ENCODE results near the gene ADAMTS7.

The ADAMTS7 gene

DNA sequence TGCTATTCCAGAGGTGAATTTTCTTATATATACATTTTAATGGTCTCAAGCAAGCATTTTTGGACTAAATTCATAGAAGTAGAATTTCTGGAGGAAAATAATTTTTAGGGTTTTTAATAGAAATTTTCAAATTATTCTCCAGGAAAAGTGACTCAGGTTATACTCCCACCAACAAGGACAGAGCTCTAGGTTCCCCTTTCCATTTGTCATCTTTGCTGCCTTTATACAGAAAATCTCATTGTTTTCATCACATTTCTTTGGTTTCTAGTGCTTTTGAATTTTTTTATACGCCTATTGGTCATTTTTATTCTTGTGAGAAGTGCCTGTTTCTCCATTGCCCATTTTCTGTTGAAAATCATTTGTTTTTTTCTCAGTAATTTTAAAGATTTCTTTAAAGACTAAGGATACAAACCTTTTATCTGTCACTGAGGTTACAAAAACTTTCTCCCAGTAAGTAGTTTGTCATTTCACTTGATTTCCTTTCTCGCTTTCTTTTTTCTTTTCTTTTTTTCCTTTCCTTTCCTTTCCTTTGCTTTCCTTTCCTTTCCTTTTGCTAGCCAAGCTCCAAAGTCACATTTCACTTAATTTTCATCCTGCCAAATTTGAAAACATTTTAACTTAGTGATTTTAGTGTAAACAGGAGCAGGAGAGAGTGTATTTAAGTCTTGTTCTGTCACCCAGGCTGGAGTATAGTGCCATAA lies 93.2 kb downstream of the ADAMTS7 start:
- Mint-ChIP-seq H3K9me3 (ENCODE audit: low read depth) (no peaks in the 10 kb centered on the region), H3K27ac (no peak overlapping the region), H3K4me1 (ENCODE audit: low read depth) (no peaks in the 10 kb centered on the region), H3K36me3 (peaks cover 2% of the 10 kb centered on the region), H3K4me3 (no peak overlapping the region), H3K27me3 (peaks cover 16% of the 10 kb centered on the region)

DNA sequence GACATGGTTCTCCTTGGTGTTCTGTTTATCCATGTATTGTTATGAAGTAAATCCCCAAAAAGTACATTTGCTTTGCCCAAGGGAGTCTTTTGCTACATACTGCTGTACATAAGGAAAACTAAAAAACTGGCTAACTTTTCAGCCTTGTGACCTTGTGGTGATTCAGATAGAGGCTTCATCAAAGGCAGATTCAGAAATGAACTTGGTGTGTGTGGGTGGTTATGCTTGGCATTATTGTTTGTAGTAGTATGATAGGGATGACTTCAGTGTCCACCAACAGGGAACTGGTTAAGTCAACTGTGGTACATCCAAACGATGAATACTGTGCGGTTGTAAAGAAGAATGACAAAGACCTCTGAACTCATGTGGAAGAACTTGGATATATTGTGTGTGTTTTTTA lies 94.6 kb downstream of the ADAMTS7 start:
- Mint-ChIP-seq H3K27me3 (peaks cover 16% of the 10 kb centered on the region), H3K4me3 (no peak overlapping the region), H3K27ac (no peak overlapping the region), H3K4me1 (ENCODE audit: low read depth) (no peaks in the 10 kb centered on the region), H3K9me3 (ENCODE audit: low read depth) (no peaks in the 10 kb centered on the region), H3K36me3 (peaks cover 2% of the 10 kb centered on the region)

DNA sequence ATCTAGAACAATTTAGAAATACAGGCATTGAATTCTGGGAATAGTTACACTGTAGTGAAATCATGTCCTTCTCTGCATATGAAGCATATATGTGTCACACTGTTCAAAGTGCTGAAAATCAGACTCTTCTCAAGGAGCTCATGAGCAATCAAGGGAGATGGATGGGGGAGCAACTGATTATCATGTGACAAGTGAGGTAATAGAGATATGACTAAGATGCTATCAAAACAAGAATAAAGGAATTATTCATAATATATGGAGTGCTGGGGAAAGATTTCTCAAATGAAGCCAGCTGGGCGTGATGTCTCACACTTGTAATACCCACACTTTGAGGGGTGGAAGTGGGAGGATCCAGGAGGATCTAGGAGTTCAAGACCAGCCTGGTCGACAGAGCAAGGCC lies 95.3 kb downstream of the ADAMTS7 start:
- Mint-ChIP-seq H3K27me3 (peaks cover 16% of the 10 kb centered on the region), H3K9me3 (ENCODE audit: low read depth) (no peaks in the 10 kb centered on the region), H3K36me3 (peaks cover 2% of the 10 kb centered on the region), H3K27ac (no peak overlapping the region), H3K4me1 (ENCODE audit: low read depth) (no peaks in the 10 kb centered on the region), H3K4me3 (no peak overlapping the region)

DNA sequence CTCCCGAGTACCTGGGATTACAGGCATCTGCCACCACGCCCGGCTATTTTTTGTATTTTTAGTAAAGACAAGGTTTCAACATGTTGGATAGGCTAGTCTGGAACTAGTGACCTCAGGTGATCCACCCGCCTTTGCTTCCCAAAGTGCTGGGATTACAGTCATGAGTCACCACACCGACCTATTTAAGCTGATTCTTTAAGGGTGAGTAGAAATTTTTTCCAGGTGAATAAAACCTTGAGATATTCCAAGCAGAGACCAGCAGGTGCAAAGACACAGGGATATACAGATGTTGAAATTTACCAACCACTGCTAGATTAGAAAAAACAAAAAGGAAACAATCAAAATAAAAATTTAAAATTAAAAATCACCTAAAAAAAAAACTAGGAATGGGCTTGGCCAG lies 95.8 kb downstream of the ADAMTS7 start:
- H3K9me3 Mint-ChIP-seq (ENCODE audit: low read depth), result no peaks in the 10 kb centered on the region
- H3K27me3 Mint-ChIP-seq, result peaks cover 16% of the 10 kb centered on the region
- no peaks in the 10 kb centered on the region for H3K4me1 Mint-ChIP-seq (ENCODE audit: low read depth)
- peaks cover 2% of the 10 kb centered on the region for H3K36me3 Mint-ChIP-seq
- no peak overlapping the region for H3K4me3 Mint-ChIP-seq
- no peak overlapping the region for H3K27ac Mint-ChIP-seq

DNA sequence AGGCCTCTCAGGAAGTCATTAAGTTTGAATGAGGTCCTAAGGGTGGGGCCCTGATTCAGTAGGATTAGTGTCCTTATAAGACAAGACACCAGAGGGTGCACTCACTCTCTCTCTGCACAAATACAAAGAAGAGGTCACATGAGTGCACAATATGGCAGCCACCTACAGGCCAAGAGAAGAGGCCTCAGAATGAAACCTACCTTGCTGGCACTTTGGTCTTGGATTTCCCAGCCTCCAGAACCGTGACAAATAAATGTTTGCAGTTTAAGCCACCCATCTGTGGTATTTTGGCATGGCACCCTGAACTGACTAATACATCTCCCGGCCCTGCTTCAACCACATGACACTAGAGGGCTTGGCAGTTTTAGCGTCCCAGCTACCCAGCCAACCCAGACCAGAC lies 96.4 kb downstream of the ADAMTS7 start:
- H3K9me3 Mint-ChIP-seq (ENCODE audit: low read depth), result no peaks in the 10 kb centered on the region
- H3K4me3 Mint-ChIP-seq, result no peak overlapping the region
- peaks cover 20% of the 10 kb centered on the region for H3K27me3 Mint-ChIP-seq
- peaks cover 2% of the 10 kb centered on the region for H3K36me3 Mint-ChIP-seq
- no peak overlapping the region for H3K27ac Mint-ChIP-seq
- H3K4me1 Mint-ChIP-seq (ENCODE audit: low read depth), result no peaks in the 10 kb centered on the region

DNA sequence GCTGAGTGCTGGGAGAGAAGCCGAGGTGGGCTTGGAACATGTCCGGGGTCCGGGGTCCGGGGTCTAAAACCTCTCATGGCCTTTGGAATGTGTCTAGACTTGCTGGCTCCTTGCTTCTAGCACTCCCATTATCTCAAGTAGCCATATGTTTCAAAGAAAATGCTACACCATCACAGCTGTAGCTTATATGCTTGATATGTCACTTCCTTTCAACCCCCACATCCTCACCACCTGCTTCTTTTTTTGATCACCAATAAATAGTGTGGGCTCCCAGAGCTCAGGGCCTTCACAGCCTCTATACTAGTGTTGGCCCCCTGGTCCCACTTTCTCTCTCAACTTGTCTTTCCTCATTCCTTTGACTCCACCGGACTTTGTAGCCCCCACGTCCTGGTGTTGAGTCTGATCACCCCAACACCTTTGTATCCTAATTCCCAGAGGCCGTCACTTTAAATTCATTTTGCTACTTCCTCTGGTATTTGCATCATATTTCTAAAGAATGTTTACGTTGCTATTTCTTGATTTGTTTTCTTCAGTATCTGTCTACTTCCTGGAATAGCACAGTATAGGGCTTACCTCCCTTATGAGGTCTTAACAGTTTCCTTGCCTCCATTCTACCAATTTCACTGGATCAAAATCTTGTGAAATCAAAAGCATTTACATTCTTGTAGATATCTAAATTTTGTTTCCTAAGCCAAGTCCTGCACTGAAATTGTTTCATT lies 98.3 kb downstream of the ADAMTS7 start:
- Mint-ChIP-seq H3K4me3 (no peak overlapping the region), H3K4me1 (ENCODE audit: low read depth) (peaks cover 3% of the 10 kb centered on the region), H3K27me3 (peaks cover 16% of the 10 kb centered on the region), H3K9me3 (ENCODE audit: low read depth) (no peaks in the 10 kb centered on the region), H3K36me3 (no peaks in the 10 kb centered on the region), H3K27ac (no peak overlapping the region)

DNA sequence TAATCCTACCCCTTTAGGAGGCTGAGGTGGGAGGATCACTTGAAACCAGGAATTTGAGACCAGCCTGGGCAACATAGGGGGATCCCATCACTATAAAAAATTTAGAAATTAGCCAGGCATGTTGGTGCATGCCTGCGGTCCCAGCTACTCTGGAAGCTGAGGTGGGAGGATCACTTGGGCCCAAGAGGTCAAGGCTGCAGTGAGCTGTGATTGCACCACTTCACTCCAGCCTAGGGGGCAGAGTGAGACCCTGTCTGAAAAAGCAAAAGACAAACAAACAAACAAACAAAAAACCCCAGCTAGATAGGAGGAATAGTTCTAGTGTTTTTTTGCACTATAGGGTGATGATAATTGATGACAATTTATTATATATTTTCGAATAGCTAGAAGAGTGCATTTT lies 99.6 kb downstream of the ADAMTS7 start:
- H3K4me3 Mint-ChIP-seq, result no peak overlapping the region
- H3K27me3 Mint-ChIP-seq, result peaks cover 18% of the 10 kb centered on the region
- no peaks in the 10 kb centered on the region for H3K9me3 Mint-ChIP-seq (ENCODE audit: low read depth)
- H3K27ac Mint-ChIP-seq, result no peak overlapping the region
- H3K36me3 Mint-ChIP-seq, result no peaks in the 10 kb centered on the region
- H3K4me1 Mint-ChIP-seq (ENCODE audit: low read depth), result peaks cover 3% of the 10 kb centered on the region

DNA sequence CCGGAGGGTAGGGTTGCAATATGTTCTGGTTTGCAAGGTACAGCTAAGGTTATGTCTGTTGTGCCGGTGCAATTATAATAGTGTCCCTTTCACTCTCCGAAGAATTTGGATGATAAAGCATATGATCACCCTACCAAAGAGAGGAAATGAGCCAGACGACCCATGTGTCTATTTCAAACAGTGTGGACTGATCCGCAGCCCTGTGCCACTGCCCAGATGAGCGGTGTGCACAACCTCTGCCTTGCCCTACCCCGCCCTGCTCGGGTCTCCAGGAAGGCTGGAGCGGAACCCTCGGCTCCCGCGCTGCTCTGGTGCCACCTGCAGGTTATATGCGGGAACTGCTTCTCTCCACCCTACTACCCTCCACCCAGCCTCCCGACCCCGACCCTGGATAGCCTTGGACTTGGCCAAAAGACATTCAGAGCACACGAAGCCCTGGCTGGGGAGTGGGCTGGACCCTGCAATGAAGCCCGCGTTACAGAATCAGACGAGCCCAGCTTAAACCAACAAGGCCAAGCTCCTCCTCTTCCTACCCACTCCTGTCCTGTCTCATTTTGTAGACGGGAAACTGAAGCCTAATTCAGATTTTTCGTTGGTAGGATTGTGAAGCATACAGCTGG lies 101.9 kb downstream of the ADAMTS7 start:
- Mint-ChIP-seq H3K4me1 (ENCODE audit: low read depth) (peaks cover 3% of the 10 kb centered on the region), H3K27ac (no peak overlapping the region), H3K9me3 (ENCODE audit: low read depth) (no peaks in the 10 kb centered on the region), H3K36me3 (no peaks in the 10 kb centered on the region), H3K27me3 (peaks cover 21% of the 10 kb centered on the region), H3K4me3 (no peak overlapping the region)

All from activated naive CD8-positive, alpha-beta T cell (primary cell).